NCI-H1048 (cell line): ENCODE results near the gene DRD2.
"Not testable (repeated sequence)": the region's sequence is repeated elsewhere in the genome, so short reads cannot be mapped to it uniquely, and the experiment has no call there.

Experiments used
- DNase-seq: peaks from one replicate; lab custom pipeline; 2025; lab: John Stamatoyannopoulos, UW

Gene DRD2

GRCh38 chr11:113475160-113475761 is at the start of gene DRD2:
DRD2 (minus strand) TSS chr11:113475398; CDS start chr11:113424651, 50,747 bp downstream.
- no peak for DNase-seq

GRCh38 chr11:113523906-113524305 is 48.7 kb upstream of the DRD2 start:
- not testable (repeated sequence) for DNase-seq

- DNase-seq = no peak
These were observed 46.7 kb upstream of the DRD2 start for GRCh38 chr11:113521737-113522517.

- DNase-seq = no peak
These were observed 44.9 kb upstream of the DRD2 start for GRCh38 chr11:113519989-113520613.

- DNase-seq = no peak
These were observed 43.7 kb upstream of the DRD2 start for GRCh38 chr11:113518716-113519495.

GRCh38 chr11:113517361-113517760 is 42.2 kb upstream of the DRD2 start:
- DNase-seq = no peak

- no peak for DNase-seq
These were observed 39.7 kb upstream of the DRD2 start for GRCh38 chr11:113514856-113515255.

- no peak for DNase-seq
These were observed 32.1 kb upstream of the DRD2 start for GRCh38 chr11:113507341-113507740.

- DNase-seq = no peak
These were observed 31.7 kb upstream of the DRD2 start for GRCh38 chr11:113506893-113507292.

GRCh38 chr11:113506461-113506860 is 31.3 kb upstream of the DRD2 start:
- no peak for DNase-seq

GRCh38 chr11:113505541-113506375 is 30.6 kb upstream of the DRD2 start:
- DNase-seq = peak; percentile 43

GRCh38 chr11:113505046-113505445 is 29.8 kb upstream of the DRD2 start:
- DNase-seq = no peak

GRCh38 chr11:113504586-113504985 is 29.4 kb upstream of the DRD2 start:
- no peak for DNase-seq

- DNase-seq = no peak
These were observed 28.9 kb upstream of the DRD2 start for GRCh38 chr11:113504071-113504470.

GRCh38 chr11:113497066-113497910 is 22.1 kb upstream of the DRD2 start:
- DNase-seq = no peak

- no peak for DNase-seq
These were observed 20.9 kb upstream of the DRD2 start for GRCh38 chr11:113496026-113496651.

GRCh38 chr11:113494021-113494420 is 18.8 kb upstream of the DRD2 start:
- no peak for DNase-seq

GRCh38 chr11:113493206-113493605 is 18.0 kb upstream of the DRD2 start:
- no peak for DNase-seq

GRCh38 chr11:113488931-113489351 is 13.7 kb upstream of the DRD2 start:
- DNase-seq = no peak

- no peak for DNase-seq
These were observed 12.4 kb upstream of the DRD2 start for GRCh38 chr11:113487622-113488021.
